KOPT-K1 (cell line): ENCODE measurements around the gene GABRR2.

ENCODE experiments used
- H3K27ac ChIP-seq: fragments of 200-600 bp; sonication (generic); 2 replicates; pipeline ENCODE4 v1.5.1; 2016; ENCODE audit warnings: antibody characterized with exemption, mild to moderate bottlenecking, low read depth, low read length; ENCODE audit not compliant: poor library complexity, severe bottlenecking
- H3K36me3 ChIP-seq: fragments of 200-600 bp; sonication (generic); 2 replicates; pipeline ENCODE4 v1.5.1; 2017; ENCODE audit warnings: antibody characterized with exemption, mild to moderate bottlenecking, low read length, moderate library complexity; ENCODE audit not compliant: insufficient read depth
- H3K9me3 ChIP-seq: fragments of 200-600 bp; sonication (generic); 2 replicates; pipeline ENCODE4 v1.5.1; 2017; ENCODE audit warnings: antibody characterized with exemption, low read length, mild to moderate bottlenecking; ENCODE audit not compliant: insufficient read depth, poor library complexity, severe bottlenecking

GABRR2 gene

DNA sequence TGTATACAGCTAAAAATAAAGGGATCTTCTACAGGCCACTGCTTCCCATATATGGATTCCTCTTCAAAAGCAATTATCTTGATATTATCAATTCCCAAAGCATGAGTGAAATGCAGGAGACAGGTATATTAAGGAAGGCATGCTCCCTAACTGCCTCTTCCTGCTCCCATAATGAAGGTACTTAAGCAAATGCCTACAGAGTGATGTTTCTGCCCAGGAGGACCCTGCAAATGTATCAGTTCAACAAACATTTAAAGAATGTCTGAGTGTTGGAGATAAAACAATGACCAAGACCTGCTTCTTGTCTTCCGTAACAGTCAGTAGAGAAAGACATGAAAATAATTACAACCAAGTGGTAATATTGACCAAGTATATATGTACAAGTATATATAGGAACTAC lies 33.3 kb upstream of the GABRR2 start:
- H3K36me3 ChIP-seq = no peaks in the 10 kb centered on the region
- H3K27ac ChIP-seq = no peak overlapping the region
- no peaks in the 10 kb centered on the region for H3K9me3 ChIP-seq

DNA sequence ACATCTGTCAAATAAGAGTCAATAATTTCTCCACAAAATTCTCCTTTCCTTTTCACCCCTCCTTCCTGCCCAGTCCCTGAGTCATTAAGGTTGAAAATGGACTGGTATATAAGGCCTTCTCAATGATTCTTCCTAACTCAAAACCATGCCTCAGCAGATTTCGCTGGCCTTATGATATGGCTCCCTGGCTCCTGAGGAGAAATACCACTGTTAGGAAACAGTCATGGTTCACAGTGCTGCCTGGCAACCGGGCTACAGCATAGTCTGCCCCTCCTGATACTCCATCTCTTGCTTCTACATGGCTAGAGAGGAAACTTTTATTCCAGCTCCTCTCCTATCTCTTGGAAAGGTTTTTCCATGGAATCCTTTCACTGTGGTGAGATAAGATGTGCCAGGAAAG lies 32.7 kb upstream of the GABRR2 start:
- no peaks in the 10 kb centered on the region for H3K36me3 ChIP-seq
- no peak overlapping the region for H3K27ac ChIP-seq
- no peaks in the 10 kb centered on the region for H3K9me3 ChIP-seq

DNA sequence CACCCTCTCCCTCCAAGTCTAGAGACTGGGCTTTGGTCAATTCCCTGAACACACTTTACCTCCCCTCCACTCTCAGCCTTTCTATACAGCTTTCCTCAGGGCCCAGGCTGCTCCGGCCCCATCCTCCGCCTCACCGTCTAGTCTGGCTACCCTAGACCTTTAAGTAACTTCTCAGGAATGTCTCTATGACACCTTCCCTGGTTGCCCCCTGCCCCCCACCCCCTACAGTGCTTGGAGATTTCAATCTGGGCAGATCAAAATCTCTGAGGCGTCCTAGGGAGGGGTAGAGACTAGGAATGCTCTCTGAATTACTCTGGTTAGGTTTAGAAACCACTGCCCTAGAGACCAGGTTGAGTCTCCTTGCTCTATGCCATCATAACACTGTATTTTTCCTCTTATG lies 31.3 kb upstream of the GABRR2 start:
- H3K9me3 ChIP-seq = no peaks in the 10 kb centered on the region
- H3K36me3 ChIP-seq = peaks cover 8% of the 10 kb centered on the region
- no peak overlapping the region for H3K27ac ChIP-seq

DNA sequence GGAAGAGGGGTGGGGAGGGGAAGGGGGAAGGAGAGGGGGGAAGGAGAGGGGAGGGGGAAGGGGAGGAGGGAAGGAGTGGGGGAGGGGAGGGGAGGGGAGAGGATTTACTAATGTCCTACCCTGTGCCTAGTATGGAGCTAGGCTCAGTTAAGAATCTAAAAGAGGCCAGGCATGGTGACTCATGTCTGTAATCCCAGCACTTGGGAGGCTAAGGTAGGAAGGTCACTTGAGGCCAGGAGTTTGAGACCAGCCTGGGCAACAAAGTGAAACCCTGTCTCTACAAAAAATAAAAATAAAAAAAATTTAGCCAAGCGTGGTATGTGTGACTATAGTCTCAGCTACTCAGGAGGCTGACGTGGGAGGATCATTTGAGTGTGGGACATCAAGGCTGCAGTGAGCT lies 24.5 kb upstream of the GABRR2 start:
- no peak overlapping the region for H3K27ac ChIP-seq
- H3K36me3 ChIP-seq = peaks cover 53% of the 10 kb centered on the region

DNA sequence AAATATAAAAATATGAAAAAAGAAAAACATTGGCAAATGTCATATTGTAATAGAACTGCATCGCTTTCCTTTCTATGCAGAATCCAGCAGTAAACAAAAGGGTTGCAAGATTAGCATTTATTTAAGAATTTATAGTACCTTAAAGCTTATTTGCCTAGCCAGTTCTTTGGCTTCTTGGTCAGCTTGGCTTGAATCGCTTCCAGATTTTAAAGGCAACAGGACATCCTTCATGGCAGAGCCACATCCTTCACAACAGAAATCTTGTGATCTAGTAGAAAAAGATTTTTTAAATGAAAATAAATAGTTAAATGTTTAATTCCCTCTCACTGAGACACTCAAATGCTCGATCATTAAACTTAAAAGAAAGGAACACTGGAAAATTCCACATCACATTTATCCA lies 20.1 kb upstream of the GABRR2 start:
- H3K27ac ChIP-seq = no peak overlapping the region
- H3K36me3 ChIP-seq = peaks cover 57% of the 10 kb centered on the region
- H3K9me3 ChIP-seq = no peaks in the 10 kb centered on the region

More for the DNA sequence above, 24.5 kb upstream of the GABRR2 start:
- no peaks in the 10 kb centered on the region for H3K9me3 ChIP-seq

DNA sequence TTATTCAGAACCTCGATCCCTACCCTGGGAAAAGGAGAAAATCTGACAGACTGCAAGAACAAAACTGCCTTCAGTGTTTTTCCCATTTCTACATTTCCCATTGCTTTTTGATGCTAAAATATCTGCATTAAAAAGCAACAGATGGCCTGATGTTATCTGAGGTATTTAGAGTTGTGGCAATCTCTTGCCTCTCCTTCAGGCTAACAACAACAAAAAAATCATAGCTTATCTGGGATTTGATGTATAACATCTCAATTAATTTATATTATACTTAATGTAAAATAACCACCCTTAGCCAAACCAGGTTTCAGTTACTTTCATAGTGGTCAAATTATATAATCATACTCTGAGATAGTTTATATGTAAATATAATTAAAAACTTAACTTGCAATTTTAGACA lies 15.8 kb upstream of the GABRR2 start:
- Histone ChIP-seq H3K36me3 (peaks cover 64% of the 10 kb centered on the region), H3K9me3 (no peaks in the 10 kb centered on the region), H3K27ac (no peak overlapping the region)

DNA sequence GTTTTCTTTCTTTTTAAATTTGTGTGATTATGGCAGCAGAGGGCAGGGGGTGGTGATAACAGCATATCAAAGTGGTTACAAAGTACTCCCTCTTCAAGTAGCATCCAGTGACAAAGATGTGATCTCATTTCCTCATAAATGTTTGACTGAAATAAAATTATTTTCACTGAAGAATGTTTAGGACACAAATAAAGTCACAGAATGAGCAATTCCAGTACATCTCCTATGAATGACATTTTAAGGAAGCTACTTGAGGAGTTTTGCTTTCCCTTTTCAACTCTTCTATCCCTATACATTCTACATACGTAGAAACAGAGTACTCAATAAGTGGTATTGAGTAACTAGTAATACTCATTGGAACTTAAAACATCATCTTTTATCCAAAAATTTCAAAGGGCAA lies 13.9 kb upstream of the GABRR2 start:
- no peak overlapping the region for H3K27ac ChIP-seq
- H3K9me3 ChIP-seq = no peaks in the 10 kb centered on the region
- peaks cover 47% of the 10 kb centered on the region for H3K36me3 ChIP-seq

DNA sequence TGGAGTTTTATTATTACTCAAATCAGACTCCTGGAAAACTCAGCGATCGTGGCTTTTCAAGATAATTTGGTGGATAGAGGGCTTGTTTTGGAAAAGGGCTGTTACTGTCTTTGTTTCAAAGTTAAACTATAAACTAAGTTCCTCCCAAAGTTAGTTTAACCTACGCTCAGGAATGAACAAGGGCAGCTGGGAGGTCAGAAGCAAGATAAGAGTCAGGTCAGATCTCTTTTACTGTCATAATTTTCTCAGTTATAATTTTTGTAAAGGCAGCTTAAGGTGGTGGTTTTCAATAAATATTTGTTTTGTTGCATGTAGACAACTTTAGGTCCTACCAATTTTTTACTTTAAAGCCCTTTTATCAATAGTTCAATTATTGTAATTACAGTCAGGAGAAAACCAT lies 9.2 kb upstream of the GABRR2 start:
- H3K9me3 ChIP-seq = no peaks in the 10 kb centered on the region
- peaks cover 26% of the 10 kb centered on the region for H3K36me3 ChIP-seq
- H3K27ac ChIP-seq = no peak overlapping the region

DNA sequence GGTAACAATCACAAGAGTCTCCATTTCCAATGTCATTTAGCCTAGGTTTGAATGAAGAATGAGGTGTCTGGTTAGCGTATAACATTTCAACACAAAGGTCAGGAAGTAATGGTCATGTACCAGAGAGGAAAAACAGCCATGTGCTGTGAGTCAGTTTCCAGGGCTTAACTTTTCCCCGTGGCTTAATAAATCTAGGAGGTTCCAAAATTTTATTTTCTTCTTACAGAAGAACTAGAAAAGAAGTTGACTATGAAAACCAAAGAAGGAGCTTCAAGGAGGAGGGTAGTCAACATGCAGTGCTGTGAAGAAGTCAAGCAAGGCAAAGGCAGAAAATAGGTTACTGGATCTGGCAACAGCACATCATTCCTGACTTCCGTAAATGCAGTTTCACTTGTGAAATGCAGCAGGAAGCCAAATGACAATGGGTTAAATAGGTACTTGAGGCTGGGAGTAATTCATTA lies 8.4 kb upstream of the GABRR2 start:
- Histone ChIP-seq H3K36me3 (peaks cover 20% of the 10 kb centered on the region), H3K27ac (no peak overlapping the region), H3K9me3 (no peaks in the 10 kb centered on the region)

DNA sequence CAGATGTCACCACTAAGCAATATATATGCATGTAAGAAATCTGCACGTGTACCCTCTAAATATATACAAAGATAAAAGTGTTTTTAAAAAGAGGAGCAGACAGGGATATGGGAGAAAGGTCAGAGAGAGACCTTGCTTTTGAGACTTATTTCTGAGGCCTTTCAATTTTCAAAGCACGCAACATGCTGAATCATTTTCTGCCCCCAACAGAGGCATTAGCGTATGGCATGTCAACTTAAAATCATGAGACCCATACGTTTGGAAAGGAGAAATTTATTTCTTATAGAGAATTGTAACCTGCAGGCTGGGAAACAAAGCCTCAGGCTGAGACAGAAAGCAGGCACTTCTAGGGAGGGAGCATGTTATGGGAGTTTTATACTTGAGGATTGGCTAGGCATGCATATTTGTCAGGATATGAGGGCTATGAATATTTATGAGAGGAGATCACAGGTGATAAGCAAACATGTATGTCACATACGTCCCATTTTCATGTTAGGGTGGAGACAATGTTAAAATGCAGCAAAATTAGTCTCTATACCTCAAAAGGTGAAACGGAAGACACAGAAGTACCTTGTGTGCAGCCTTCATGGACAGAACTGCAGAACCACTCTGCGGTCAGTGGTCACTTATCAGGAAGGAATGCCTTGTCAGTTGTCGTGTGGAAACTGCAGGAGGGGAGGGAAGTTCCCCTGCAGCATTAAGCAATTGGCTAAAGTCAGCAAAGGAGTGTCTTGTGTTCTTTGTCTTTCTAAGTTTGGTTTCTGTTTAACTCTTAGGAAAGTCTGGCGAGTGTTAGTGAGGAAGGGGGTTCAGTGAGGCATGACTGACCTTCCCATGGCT lies 6.3 kb upstream of the GABRR2 start:
- Histone ChIP-seq H3K36me3 (peaks cover 4% of the 10 kb centered on the region; the same call in 1 of the 2 replicates), H3K9me3 (no peaks in the 10 kb centered on the region), H3K27ac (no peak overlapping the region)

DNA sequence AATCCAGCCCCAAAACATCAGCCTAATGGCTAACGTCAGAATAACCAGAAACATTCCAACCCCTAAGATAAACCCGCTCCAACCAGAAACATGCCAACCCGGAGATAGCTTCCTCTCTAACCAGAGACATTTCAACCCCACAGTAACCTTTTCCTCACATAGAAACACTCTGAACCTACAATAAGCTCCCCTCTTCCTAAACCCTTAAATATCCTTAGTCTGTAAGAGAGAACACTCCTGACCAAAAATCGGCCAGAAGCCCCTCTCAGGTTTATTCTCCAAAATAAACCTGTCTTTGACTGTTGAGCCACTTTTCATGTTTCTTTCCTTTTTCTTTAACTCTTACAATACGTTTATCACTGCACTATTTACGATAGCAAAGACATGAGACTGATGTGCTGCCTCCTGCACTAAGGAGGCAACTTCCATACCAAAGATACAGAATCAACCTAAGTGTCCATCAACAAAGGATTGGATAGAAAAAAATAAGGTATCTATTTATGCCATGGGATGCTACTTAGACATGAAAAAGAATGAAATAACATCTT lies 5.0 kb upstream of the GABRR2 start:
- Histone ChIP-seq H3K36me3 (no peaks in the 10 kb centered on the region), H3K9me3 (no peaks in the 10 kb centered on the region), H3K27ac (no peak overlapping the region)

DNA sequence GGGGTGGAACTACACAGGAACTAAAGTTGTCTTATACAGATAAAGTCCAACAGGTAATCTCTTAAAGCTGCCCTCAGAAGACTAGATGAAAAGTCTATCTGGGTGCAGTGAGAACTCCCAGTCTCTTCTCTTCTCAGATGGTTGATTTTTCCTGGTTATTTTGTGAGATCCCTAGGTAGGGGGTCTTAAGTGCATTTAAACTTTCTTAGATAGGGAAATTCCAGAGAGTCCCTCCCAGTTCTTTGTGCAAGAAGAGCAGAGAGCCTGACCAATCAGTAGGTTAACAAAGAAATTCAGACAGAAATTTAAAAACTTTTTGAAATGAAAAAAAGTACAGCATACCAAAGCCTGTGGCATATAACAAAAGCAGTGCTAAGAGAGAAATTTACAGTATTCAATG lies 2.0 kb upstream of the GABRR2 start:
- no peaks in the 10 kb centered on the region for H3K36me3 ChIP-seq
- H3K27ac ChIP-seq = no peak overlapping the region
- no peaks in the 10 kb centered on the region for H3K9me3 ChIP-seq

DNA sequence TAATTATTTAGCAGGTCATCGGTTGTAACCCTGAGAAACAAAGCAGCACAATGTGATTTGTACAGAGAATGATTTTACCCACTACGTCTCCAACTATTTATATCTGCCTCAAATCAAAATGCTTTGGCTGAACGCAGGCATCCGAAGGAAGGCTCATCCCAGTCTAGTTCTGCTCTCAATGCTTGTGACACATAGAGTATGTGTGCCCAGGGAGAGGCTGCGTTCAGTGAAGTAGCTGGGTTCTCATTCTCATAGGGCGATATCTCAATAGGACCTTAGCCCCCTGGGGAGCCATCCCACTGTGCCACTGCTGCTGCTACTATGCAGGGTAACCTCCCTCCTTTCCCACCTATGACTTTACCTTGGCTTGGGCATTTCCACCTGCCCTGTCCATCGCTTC lies 407 bp downstream of the GABRR2 start:
- no peaks in the 10 kb centered on the region for H3K36me3 ChIP-seq
- no peaks in the 10 kb centered on the region for H3K9me3 ChIP-seq
- no peak overlapping the region for H3K27ac ChIP-seq

DNA sequence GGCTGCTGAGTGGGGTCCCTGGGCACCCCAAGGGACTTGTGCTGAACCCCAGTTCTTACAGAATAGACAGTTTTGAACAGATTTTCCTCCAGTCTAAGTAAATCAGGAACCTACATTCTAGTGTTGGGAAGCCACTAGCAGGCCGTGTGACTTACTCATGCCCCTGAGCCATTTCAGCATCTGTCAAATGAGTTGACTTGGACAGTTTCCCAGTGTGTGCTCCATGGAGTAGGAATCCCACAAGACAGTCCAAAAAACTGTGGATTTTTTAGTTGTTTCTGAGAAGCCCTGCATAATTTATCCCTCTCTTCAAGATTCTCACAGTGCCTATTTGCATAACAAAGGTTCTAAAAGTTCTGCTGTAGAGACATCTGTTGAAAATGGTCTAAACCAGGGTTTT lies 2.1 kb downstream of the GABRR2 start:
- H3K27ac ChIP-seq = no peak overlapping the region
- no peaks in the 10 kb centered on the region for H3K9me3 ChIP-seq
- H3K36me3 ChIP-seq = no peaks in the 10 kb centered on the region

DNA sequence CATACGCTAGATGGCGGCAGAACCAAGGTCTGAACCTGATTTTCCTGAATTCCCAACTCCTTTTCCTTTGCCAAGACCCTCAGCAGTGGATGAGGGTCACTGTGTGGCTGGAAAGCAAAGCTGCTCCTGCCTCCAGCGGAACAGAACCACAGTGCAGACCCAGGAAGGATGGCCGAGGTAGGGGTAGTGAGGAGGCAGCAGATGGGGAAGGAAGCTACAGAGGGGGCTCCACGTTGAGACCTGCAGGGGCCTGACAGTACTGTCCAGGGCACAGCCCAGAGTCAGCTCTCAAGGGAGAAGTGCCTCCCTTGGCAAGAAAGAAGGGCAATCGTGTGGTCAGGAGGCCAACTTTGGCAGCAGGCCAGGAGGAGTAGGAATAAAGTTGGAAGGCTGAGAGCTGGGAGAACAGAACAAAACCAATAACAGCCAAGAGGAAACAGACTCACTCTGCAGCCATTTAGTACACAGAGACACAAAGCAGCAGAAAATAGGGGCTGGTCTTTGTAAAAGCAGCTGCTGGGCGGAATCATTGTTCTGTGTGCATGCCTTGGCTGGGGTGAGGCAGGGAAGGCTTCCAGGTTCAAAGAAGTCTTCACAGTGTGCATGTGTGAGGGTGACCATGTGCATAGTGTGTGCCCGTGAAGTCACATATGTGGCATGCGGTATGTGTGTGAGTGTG lies 3.1 kb downstream of the GABRR2 start:
- Histone ChIP-seq H3K36me3 (no peaks in the 10 kb centered on the region), H3K27ac (no peak overlapping the region), H3K9me3 (no peaks in the 10 kb centered on the region)

DNA sequence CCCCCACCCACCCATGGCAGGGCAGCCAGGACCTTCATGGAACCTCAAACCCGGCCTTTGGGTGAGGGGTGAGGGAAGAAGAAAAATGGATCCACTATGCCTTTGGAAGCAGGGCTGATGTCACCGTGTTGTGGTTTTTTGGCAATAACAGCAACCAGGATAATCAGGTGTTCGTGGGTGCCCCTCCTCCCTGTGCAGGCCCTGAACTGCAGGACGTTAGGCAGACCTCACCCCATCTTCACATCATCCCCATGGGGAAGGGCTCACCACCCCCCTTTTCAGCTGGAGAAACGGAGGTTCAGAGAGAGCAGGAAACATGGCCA lies 3.6 kb downstream of the GABRR2 start:
- no peaks in the 10 kb centered on the region for H3K36me3 ChIP-seq
- H3K9me3 ChIP-seq = no peaks in the 10 kb centered on the region
- H3K27ac ChIP-seq = no peak overlapping the region
